Jurkat, Clone E6-1 (cell line): ENCODE measurements around the gene DGCR2.
"Not testable (repeated sequence)": the region's sequence is repeated elsewhere in the genome, so short reads cannot be mapped to it uniquely, and the experiment has no call there.

Experiments
- DNase-seq: peaks from one replicate; pipeline ENCODE4 v3.0.0-alpha.2; 2011; ENCODE audit warnings: low read depth, low spot score
- H3K4me3 ChIP-seq: 2 replicates; pipeline ENCODE4 v1.5.1; 2011; ENCODE audit warnings: mild to moderate bottlenecking, low read length, control low read depth, moderate library complexity

The DGCR2 gene

GRCh38 chr22:19036523-19037273 is 85.5 kb downstream of the DGCR2 start:
- H3K4me3 ChIP-seq = no peak overlapping the region
- no peak for DNase-seq

- no peak for DNase-seq
- H3K4me3 ChIP-seq = no peak overlapping the region
Measured at GRCh38 chr22:19036229-19036522, 86.0 kb downstream of the DGCR2 start.

- DNase-seq = no peak
- no peak overlapping the region for H3K4me3 ChIP-seq
Measured at GRCh38 chr22:19035474-19036228, 86.6 kb downstream of the DGCR2 start.

GRCh38 chr22:19035126-19035473 is 87.1 kb downstream of the DGCR2 start:
- not testable (repeated sequence) for DNase-seq, H3K4me3 ChIP-seq

- not testable (repeated sequence) for H3K4me3 ChIP-seq, DNase-seq
Measured at GRCh38 chr22:19034724-19035120, 87.5 kb downstream of the DGCR2 start.

GRCh38 chr22:19034031-19034723 is 88.0 kb downstream of the DGCR2 start:
- not testable (repeated sequence) for H3K4me3 ChIP-seq, DNase-seq

GRCh38 chr22:19033568-19033905 is 88.7 kb downstream of the DGCR2 start:
- not testable (repeated sequence) for H3K4me3 ChIP-seq, DNase-seq

- not testable (repeated sequence) for DNase-seq, H3K4me3 ChIP-seq
Measured at GRCh38 chr22:19032898-19033567, 89.2 kb downstream of the DGCR2 start.

- not testable (repeated sequence) for DNase-seq, H3K4me3 ChIP-seq
Measured at GRCh38 chr22:19032156-19032785, 89.9 kb downstream of the DGCR2 start.

GRCh38 chr22:19030889-19031252 is 91.3 kb downstream of the DGCR2 start:
- DNase-seq, H3K4me3 ChIP-seq: not testable (repeated sequence)

GRCh38 chr22:19030226-19030888 is 91.9 kb downstream of the DGCR2 start:
- DNase-seq = not testable (repeated sequence)

GRCh38 chr22:19029113-19030103 is 92.8 kb downstream of the DGCR2 start:
- DNase-seq, H3K4me3 ChIP-seq: not testable (repeated sequence)

More at GRCh38 chr22:19030226-19030888, 91.9 kb downstream of the DGCR2 start:
- not testable (repeated sequence) for H3K4me3 ChIP-seq

GRCh38 chr22:19028060-19028455 is 94.2 kb downstream of the DGCR2 start:
- not testable (repeated sequence) for DNase-seq, H3K4me3 ChIP-seq

- H3K4me3 ChIP-seq, DNase-seq: not testable (repeated sequence)
Measured at GRCh38 chr22:19027371-19028059, 94.7 kb downstream of the DGCR2 start.

- H3K4me3 ChIP-seq, DNase-seq: not testable (repeated sequence)
Measured at GRCh38 chr22:19026080-19026479, 96.1 kb downstream of the DGCR2 start.

- not testable (repeated sequence) for DNase-seq, H3K4me3 ChIP-seq
Measured at GRCh38 chr22:19024956-19025489, 97.2 kb downstream of the DGCR2 start.

GRCh38 chr22:19023931-19024330 is 98.3 kb downstream of the DGCR2 start:
- not testable (repeated sequence) for H3K4me3 ChIP-seq, DNase-seq
